Activated CD4-positive, alpha-beta T cell treated with anti-CD3 and anti-CD28 coated beads for 4 hours (primary cell): Measurements from ENCODE around the gene PNPLA2.

Experiments used
- DNase-seq, 2 donors: peaks; one replicate each; pipeline ENCODE4 v3.0.0-alpha.2; 2020

The PNPLA2 gene

DNA sequence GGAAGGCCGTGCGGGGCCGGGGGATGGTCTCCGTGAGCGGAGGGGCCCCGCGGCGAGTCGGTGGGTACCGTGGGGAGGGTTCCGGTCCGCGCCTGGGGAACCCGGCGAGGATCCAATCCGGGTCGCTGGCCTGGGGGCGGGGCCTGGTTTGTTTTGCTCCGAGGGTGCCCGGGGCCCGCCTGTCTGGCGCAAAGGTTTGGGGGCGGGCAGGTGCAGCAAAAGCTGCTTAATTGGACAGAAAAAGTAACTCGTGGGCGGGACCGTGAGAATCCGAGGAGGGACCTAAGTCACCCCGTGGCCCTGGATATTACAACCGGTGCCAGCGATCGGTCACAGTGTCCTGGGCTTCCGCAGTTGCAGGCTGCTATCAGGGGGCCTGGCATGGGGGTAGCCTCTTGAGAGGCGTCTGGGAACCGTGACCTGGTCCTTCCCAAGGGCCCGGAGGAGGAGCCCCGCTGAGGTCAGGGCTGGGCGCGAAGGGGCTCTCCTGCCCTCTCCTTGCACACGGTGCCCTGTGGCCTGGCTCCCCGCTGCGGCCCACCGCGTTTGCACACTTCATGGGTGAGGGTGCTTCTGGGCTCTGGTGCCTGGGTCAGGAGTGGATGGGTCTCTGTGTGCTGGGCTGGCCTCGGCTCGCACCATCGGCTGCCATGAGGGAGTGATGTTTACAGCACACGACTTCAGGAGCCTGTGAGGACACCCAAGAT, 1.4 kb downstream of the PNPLA2 start:
- peak; percentile 91 to 94 for DNase-seq

DNA sequence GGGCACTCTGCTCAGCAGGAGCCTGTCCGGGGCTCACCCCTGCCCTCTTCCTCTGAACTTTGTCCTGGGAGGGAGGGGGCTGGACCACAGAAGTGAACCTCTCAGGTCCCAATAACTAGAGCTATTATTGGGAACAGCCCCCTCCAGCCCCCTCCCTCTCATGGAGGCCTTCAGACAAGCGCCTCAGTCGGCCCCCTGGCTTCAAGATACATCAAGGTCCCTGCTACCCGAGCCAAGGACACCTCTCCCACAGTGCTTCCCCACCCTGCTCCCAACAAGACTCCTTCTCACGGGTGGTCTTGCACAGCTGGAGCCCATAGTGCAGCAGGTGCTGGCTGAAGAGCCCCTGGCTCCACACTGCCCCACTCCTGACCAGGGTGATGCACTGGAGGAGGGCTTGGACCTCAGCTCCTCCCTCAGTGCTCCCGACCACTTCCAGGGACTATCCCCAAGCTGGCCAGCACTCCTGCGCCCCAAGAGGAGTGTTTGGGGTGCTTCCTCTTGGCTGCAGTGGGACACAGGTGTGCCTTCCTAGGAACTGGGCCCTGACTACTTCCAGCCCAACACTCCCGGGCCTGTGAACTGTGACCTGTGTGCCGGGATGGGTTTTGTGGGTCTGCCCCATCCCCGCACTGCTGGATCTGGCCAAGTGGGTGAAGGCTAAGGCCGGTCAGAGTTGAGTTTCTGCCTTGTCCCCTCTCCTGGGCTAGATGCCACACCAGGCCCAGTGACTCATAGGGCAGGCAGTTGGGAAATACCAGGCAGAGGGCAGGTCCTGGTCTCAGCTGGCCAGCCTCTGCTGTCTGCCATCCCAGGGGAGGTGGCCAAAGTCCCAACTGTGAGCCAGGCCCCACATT, 2.2 kb downstream of the PNPLA2 start:
- DNase-seq, result no peak

DNA sequence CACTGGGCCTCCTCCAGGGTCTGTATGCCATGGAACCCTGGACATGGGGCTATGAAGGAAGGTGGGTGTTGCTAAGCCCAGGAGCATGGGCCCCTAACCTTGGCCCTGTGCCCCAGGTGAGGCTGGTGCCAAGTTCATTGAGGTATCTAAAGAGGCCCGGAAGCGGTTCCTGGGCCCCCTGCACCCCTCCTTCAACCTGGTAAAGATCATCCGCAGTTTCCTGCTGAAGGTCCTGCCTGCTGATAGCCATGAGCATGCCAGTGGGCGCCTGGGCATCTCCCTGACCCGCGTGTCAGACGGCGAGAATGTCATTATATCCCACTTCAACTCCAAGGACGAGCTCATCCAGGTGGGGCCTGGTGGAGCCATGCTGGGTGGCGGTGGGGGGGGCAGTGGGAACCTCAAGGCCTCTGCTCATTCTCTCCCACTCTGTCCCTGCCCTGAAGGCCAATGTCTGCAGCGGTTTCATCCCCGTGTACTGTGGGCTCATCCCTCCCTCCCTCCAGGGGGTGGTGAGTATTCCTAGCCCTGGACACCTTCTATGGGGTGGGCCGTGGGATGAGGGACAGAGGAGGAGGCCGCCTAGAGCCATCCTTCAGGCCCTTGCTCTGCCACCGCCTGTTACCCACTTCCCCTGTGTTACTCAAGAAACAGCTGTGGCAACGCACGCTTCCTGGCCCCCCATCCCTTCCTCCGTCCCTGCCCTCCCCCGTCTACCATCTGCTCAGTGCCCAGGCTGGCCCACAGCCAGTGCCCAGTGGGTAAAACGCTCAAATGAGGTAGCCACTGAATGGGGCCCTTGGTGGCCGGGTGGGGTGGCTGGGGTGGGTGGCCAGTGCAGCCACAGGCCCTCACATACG, 3.0 kb downstream of the PNPLA2 start:
- no peak for DNase-seq

DNA sequence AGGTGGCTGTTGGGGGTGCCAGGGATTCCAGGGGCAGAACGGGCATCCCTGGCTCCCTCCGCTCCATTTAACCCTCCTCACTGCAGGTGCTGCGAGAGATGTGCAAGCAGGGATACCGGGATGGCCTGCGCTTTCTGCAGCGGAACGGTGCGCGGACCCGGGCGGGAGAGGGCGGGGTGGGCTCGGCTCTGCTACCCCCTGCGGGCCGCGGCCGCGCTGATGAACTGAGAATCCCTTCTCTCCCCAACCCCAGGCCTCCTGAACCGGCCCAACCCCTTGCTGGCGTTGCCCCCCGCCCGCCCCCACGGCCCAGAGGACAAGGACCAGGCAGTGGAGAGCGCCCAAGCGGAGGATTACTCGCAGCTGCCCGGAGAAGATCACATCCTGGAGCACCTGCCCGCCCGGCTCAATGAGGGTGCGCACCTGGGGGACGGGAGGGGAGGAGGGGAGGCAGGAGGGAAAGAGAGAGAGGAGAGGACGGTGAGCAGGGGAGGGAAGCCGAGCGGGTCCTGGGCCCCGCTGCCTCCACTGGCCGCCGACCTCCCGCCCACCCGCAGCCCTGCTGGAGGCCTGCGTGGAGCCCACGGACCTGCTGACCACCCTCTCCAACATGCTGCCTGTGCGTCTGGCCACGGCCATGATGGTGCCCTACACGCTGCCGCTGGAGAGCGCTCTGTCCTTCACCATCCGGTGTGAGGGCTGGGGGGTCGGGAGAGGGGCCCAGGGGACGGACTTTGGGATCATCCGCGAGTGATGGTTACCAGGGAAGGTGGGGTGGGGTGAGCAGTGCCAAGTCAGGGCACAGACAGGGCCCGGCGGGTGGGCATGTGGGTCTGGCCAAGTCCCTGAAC, 5.0 kb downstream of the PNPLA2 start:
- no peak for DNase-seq

DNA sequence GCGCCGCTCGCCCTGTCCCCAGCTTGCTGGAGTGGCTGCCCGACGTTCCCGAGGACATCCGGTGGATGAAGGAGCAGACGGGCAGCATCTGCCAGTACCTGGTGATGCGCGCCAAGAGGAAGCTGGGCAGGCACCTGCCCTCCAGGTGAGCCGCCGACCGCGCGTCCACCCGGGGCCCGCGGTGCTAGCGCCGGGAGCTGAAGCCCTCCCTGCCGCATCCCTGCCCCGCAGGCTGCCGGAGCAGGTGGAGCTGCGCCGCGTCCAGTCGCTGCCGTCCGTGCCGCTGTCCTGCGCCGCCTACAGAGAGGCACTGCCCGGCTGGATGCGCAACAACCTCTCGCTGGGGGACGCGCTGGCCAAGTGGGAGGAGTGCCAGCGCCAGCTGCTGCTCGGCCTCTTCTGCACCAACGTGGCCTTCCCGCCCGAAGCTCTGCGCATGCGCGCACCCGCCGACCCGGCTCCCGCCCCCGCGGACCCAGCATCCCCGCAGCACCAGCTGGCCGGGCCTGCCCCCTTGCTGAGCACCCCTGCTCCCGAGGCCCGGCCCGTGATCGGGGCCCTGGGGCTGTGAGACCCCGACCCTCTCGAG, 5.7 kb downstream of the PNPLA2 start:
- DNase-seq, result no peak

DNA sequence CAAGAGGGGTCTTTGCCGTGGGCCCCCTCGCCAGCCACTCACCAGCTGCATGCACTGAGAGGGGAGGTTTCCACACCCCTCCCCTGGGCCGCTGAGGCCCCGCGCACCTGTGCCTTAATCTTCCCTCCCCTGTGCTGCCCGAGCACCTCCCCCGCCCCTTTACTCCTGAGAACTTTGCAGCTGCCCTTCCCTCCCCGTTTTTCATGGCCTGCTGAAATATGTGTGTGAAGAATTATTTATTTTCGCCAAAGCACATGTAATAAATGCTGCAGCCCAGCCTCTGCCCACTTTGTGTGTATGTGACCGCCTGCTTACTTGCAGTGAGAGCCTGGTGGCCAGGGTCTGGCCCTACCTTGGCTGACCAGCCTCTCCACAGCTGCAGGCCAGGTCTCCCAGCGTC, 6.2 kb downstream of the PNPLA2 start:
- DNase-seq, result no peak

DNA sequence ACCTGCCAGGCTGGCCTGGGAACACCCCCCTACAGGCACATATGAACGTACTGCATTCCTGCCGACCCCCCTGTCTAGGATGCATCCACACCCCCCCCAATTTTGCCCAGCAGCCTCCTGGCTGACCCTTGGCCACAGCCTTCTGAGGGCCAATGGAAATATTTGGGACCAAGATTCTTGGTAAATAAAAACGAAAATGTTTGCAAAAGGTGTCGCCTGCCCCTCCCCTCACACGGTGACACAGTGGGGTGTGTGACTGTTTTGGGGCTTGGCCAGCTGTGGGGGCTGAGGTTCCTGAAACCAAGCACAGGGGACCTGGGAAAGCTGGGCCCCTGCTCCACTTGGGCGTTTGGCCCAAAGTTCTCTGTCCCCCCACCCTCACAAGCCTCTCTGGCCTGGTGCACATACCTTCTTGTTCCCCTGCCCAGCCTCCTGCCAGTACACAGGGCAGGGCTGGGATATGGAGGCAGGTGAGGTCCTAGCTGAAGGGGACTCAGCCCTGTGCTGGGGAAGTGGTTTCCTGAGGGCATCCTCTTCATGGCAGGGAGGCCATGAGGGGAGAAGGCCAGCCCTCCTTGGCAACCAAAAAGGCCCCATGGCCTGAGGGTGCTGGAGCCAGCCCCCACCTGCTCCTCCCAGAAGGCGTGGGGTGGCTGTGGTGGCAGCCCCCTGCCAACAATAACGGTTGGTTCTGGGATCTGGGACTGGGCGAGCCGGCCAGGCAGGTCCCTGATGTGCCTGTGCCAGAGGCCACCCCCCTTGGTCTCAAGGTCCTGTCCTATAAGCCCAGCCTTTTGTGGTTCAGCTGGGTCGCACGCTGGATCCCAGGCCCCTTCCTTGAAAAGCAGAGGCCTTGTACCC, 6.9 kb downstream of the PNPLA2 start:
- no peak for DNase-seq

DNA sequence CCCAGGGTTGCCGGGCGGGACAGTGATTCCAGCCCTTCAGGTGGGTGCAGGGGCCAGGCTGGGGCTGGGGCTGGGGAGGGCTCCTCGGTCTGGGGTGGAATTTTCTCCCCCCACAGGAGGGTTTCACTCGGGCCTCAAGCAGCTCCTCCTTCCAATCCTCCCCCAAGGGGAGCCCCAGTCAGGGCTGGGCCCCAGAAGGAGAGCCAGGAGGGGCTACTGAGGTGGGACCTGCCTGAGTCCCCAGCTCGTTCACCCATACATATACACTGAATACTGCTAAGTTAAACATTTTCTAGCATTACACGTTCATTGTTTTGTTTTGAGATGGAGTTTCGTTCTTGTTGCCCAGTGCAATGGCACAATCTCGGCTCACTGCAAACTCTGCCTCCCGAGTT, 7.5 kb downstream of the PNPLA2 start:
- no peak for DNase-seq

DNA sequence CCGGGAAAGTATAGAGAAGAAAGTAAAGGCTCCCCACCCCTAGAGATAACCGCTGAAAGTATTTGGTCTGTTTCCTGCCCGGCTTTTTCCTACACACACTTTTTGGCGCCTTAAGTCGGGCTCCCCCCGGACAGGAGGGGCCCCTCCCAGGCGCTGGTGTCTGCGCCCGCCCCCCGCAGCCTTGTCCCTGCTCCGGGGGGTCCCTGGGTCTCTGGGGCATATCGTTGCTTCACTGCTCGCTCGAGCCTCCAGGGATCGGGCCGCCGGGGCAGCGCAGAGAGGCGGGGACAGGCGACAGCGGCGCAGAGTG, 8.1 kb downstream of the PNPLA2 start:
- DNase-seq, result no peak

DNA sequence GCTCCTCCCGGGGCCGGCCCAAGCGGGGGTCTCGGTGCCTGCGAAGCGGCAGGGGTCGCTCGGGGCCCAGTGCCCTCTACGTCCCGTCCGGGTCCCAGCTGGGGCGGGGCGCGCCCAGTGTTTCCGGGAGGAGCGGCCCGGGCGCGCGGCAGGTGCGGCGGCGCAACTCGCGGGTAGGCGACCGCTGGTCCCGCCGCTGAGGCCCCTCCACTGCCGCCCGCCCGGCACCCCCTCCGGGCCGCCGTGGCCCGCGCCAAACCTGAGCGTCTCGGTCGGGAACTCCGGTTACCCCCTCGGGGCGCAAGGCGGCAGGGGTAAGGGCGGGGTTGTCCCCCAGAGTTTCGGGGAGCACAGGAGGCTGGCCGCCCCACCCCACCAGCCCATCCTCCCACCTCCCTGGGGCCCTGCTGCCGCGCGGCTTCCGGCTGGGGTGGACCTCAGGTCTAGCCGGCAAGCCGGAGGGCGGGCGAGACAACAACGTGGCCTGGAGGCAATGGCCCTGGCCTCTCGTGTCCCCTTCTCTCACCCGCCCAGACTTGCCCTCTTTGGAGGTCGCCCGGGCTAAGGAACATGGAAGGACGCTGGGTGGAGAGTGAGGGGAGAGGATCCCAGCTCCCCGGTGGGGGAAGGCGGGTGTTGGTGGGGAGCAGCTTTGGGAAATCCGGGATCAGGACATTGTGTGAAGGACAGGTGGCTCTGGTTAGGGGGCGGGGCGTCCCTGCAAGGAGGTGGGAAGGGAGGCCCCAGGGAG, 8.6 kb downstream of the PNPLA2 start:
- no peak for DNase-seq

DNA sequence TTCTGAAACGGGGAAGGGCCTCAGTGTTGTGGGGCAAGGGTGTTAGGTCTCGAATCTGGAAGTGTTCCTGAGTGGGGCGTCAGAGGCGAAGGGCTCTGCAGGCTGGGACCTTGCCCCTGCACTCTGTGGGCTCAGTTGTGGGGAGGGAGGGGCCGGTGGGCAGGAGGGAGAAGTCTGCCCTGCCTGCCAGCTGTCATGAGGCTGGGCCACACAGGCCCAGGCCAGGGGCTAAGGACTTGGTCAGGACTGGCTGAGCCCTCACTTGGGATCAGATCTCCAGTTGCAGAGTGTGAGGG, 9.1 kb downstream of the PNPLA2 start, which contains the start of gene CRACR2B:
Gene CRACR2B, plus strand, starts transcription at position 23 of the 296 bp plus-strand sequence. CDS start 689 bp downstream, outside the sequence.
- no peak for DNase-seq

DNA sequence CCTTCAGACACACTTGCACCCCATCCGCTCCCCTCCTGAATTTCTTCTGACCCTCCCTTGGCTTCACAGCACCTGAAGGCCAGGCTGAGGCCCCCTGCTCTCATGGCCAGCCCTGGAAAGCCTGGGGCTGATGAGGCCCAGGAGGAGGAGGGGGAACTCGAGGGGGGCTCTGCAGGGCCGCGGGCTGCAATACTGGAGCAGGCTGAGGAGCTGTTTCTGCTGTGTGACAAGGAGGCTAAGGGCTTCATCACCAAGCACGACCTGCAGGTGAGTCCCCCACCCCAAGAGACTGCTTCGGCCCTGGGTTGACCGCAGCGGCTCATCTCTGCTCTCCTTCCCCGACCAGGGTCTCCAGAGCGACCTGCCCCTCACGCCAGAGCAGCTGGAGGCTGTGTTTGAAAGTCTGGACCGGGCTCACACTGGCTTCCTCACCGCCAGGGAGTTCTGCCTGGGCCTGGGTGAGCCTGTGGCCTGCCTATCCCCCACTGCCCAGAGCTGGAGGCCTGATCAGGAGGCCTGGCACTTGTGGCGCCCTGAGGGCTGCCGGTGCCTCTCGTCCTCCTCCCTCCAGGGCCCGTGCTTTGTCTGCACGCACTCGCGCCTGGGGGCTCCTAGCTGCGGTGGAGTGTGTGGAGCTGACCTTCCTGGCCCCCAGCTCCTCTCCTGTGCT, 9.9 kb downstream of the PNPLA2 start:
- no peak for DNase-seq

DNA sequence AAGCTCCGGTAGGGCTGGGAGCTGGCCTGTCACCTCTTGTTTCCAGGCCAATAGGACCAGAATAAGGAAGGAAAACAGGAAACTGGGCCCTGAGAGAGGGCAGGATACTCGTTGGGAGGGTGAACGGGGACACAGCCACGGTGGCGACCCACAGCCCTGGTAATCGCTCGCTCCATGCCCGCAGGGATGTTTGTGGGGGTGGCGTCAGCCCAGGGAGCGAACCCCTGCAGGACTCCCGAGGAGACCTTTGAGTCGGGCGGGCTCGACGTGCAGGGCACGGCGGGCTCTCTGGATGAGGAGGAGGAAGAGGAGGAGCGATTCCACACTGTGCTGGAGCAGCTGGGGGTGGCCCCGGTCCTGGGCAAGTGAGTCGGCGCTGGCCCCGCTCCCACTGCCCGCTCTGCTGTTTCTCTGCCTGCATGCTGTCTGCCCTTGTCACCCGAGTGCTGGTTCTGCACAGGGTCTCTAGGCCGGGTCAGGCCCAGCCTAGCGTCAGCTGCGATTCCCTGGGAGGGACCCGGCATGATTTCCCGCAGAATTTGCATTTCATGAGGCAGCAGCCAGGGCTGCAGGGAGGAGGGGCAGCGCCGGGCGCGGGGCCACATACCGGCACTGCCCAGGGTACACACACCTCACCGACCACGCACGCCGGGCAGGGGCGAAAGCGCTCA, 10.6 kb downstream of the PNPLA2 start:
- DNase-seq, result no peak

DNA sequence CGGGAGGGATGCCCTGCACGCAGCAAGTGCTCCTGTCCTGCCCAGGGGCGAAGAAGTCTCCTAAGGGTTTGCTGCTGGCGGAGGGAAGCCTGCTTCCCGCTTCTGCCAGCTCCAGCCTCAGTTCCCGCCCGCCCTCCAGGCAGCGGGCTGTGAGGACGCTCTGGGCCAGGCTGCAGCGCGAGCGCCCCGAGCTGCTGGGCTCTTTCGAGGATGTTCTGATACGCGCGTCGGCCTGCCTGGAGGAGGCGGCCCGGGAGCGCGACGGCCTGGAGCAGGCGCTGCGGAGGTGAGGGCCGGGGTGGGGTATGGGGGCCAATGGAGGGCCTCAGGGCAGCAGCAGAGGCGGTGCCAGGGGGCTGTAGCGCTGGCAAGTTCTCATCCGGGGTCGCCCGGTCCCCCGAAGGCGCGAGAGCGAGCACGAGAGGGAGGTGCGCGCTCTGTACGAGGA, 11.2 kb downstream of the PNPLA2 start:
- no peak for DNase-seq

DNA sequence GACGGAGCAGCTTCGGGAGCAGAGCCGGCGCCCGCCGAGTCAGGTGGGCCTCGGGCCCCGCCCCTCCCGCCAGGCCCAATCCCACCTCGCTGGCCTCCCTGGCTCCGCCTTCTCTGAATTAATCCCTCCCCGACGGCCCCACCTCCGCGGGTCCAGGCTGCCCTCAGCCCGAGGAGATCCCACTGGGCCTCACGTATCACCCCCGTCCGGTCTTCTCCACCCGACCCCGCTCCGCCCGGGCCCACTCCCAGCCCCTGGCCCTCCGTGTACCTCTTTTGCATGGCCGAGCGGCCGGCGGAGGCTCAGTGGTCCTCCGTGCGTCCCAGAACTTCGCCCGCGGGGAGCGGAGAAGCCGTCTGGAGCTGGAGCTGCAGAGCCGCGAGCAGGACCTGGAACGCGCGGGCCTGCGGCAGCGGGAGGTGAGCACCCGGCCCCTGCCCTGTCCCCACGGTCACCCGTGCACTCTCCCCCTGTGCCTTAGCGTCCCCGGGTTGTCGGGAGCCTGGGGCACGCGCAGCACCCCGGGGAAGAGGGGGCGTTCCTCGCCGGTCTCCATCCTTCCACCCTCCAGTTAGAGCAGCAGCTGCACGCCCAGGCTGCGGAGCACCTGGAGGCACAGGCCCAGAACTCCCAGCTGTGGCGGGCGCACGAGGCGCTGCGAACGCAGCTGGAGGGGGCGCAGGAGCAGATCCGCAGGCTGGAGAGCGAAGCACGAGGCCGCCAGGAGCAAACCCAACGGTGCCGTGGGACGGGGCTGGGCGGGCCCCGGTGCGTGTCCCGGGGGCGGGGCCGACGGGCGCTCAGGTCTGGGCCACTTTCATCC, 11.8 kb downstream of the PNPLA2 start:
- DNase-seq, result peak; percentile 41 to 42

DNA sequence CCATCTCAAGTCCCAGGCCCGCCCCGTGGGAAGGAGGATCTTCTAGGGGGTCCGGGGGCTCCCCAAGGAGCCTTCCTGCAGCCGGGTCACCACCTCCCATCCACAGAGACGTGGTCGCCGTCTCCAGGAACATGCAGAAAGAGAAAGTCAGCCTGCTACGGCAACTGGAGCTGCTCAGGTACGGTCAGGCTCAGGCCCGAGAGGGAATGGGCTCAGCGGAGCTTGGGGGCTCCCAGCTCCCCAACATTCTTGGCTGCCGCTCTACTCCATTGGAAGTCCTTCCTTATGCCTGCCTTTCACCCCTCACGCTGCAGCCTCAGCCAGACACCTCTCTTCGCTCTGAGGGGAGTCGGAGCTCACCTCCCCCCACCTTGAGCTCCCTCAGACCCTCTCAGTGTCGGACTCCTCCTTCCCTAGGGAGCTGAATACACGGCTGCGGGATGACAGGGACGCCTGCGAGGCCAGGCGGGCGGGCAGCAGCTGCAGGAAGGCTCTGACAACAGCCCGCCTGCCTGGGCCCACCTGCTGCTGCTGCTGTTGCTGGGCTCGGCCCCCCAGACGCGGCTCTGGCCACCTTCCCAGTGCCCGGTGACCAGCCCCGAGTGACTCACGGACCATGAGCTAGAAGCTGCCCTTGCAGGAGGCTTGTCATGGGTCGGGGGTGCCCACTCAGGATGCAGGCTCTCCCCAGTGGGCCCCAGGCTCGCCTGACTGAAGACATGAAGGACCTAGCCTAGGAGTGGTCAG, 12.6 kb downstream of the PNPLA2 start:
- DNase-seq, result no peak

DNA sequence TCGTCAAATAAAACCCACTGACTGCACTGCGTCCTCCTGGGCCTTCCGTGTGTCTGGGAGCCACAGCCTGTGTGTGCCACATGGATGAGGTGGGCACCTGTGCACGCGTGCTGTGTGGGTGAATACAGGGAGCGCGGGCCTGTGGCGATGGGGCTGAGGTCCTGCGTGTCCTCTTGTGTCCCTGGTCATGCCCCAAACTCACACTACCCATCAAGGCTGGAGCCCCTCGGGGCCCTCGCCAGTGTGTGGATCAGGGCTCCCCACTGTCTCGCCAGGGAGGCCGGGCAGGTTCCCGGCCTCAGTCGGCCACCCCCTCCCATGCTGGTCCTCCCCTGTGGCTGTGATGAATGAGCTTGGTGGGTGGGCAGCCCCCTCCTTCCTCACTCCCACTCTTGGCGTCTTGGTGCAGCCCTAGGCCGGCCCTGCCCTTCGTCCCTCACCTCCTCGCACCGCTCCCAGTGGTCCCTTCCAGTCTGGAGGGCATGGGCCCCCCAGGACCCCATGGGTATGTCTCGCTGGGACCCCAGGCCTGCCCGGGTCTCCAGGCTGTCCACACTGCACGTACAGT, 13.3 kb downstream of the PNPLA2 start:
- DNase-seq, result no peak
